VCaP (cell line): Measurements from ENCODE around the gene MCM5.
A peak's percentile ranks its signal among the peaks of the same experiment; 100 is the strongest.
"Not testable (repeated sequence)": the region's sequence is repeated elsewhere in the genome, so short reads cannot be mapped to it uniquely, and the experiment has no call there.

ENCODE experiments used
- H3K27ac ChIP-seq: fragments of 450-650 bp; 2 replicates; pipeline ENCODE4 v1.5.1; 2017
- CTCF ChIP-seq: fragments of 450-650 bp; conservative IDR thresholded peaks from 2 replicates; pipeline ENCODE4 v1.5.1; 2017; ENCODE audit warnings: mild to moderate bottlenecking, moderate library complexity

The MCM5 gene

DNA sequence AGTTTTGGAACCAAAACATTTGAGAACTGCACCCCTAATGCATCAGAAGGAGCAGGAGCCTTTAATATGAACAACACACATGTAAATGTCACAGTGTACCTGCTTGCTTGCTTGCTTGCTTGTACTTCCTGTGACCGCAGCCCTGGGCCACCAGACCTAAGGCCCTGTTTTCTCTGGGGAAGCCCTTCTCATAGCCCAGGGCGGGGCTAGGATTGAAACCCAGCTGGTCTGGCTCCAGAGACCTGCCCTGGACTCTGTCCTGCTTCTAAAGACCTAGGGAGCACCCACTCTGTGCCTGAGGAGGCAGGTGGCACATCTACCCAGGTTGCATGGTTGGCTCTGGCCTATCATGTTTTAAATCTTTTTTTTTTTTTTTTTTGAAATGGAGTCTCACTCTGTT lies 7.6 kb upstream of the MCM5 start:
- TF ChIP-seq CTCF = no peak
- H3K27ac ChIP-seq = peak overlapping the region; percentile 41

- no peak for TF ChIP-seq CTCF
- no peak overlapping the region for H3K27ac ChIP-seq
Observed at GRCh38 chr22:35393116-35394010, 6.6 kb upstream of the MCM5 start.

DNA sequence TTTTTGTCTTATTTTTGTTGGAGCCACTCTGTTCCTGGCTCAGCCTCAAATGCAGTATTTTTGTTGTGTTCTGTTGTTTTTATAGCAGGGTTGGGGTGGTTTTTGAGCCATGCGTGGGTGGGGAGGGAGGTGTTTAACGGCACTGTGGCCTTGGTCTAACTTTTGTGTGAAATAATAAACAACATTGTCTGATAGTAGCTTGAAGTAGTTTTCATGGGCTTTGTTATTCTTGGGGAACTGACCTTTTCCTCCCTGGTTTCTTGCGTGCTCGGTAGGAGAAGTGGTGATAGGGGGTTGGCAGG lies 6.0 kb upstream of the MCM5 start:
- no peak overlapping the region for H3K27ac ChIP-seq
- no peak for TF ChIP-seq CTCF

- no peak for TF ChIP-seq CTCF
Observed at GRCh38 chr22:35394810-35395563, 5.0 kb upstream of the MCM5 start.

DNA sequence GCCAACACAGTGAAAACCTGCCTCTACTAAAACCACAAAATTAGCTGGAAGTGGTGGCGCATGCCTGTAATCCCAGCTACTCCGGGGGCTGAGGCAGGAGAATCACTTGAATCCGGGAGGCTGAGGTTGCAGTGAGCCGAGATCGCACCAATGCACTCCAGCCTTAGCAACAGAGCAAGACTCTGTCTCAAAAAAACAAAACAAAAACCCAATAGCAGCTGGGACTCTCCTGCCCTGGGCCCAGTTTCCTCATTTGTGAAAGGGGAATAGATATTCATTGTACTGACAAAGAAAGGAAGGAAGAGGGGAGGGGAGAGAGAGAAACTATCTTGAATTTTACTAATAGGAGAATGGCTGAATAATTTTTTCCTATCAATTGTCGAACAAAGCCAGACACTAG lies 3.3 kb upstream of the MCM5 start:
- not testable (repeated sequence) for H3K27ac ChIP-seq

More at GRCh38 chr22:35394810-35395563, 5.0 kb upstream of the MCM5 start:
- H3K27ac ChIP-seq = no peak overlapping the region

DNA sequence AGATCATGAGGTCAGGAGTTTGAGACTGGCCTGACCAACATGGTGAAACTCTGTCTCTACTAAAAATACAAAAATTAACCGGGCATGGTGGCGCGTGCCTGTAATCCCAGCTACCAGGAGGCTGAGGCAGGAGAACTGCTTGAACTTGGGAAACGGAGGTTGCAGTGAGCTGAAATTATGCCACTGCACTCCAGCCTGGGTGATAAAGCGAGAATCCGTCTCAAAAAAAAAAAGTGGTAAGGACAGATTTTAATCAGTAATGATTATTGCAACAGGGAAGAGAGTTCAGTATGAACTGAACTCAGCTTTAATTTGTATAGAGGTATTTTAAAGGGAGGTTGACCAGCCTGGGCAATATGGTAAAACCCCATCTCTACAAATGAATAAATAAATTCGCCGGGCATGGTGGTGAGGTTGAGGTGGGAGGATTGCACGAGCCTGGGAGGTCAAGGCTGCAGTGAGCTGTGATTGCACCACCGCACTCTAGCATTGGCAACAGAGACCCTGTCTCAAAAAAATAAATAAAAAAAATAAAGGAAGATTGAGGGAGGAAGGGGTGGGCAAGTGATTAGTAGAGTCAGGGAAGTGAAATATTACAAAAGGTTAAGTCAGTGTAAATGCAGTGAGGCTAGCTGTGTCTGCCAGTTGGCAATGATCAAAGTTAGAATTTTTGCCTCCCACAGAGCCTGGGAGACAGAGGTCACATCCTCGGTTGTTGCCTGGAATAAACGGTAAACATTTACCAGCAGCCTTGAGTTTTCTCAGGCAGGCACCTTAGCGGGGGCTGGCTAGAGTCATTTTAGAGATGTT lies 2.6 kb upstream of the MCM5 start:
- H3K27ac ChIP-seq = no peak overlapping the region
- TF ChIP-seq CTCF = no peak

GRCh38 chr22:35398591-35398973 lies 1.4 kb upstream of the MCM5 start:
- TF ChIP-seq CTCF = no peak

More at GRCh38 chr22:35398591-35398973, 1.4 kb upstream of the MCM5 start:
- H3K27ac ChIP-seq = no peak overlapping the region
